HG02840 (cell line): ENCODE data around the gene LDLRAD4.

Source experiments
- ATAC-seq: cut with Tn5 transposase; IDR thresholded peaks from one replicate; pipeline ENCODE4 v1.9.1; 2021; ENCODE audit warnings: mild to moderate bottlenecking, moderate library complexity, moderate number of reproducible peaks; ENCODE audit not compliant: unreplicated experiment, low FRiP score

The LDLRAD4 gene

GRCh38 chr18:13300029-13300428 lies 81.5 kb downstream of the LDLRAD4 start:
- ATAC-seq = no peak

- ATAC-seq = no peak
Measured at GRCh38 chr18:13300796-13301195, 82.2 kb downstream of the LDLRAD4 start.

- no peak for ATAC-seq
Measured at GRCh38 chr18:13302040-13302439, 83.5 kb downstream of the LDLRAD4 start.

- no peak for ATAC-seq
Measured at GRCh38 chr18:13302457-13303225, 84.1 kb downstream of the LDLRAD4 start.

GRCh38 chr18:13303756-13304364 lies 85.3 kb downstream of the LDLRAD4 start:
- no peak for ATAC-seq

- ATAC-seq = no peak
Measured at GRCh38 chr18:13305301-13305700, 86.7 kb downstream of the LDLRAD4 start.

GRCh38 chr18:13306583-13306982 lies 88.0 kb downstream of the LDLRAD4 start:
- ATAC-seq = no peak

GRCh38 chr18:13308369-13308768 lies 89.8 kb downstream of the LDLRAD4 start:
- ATAC-seq = no peak

- ATAC-seq = no peak
Measured at GRCh38 chr18:13309031-13309747, 90.6 kb downstream of the LDLRAD4 start.

GRCh38 chr18:13309748-13310670 lies 91.4 kb downstream of the LDLRAD4 start:
- no peak for ATAC-seq

- ATAC-seq = no peak
Measured at GRCh38 chr18:13311193-13311592, 92.6 kb downstream of the LDLRAD4 start.

GRCh38 chr18:13312515-13312914 lies 94.0 kb downstream of the LDLRAD4 start:
- no peak for ATAC-seq

GRCh38 chr18:13313006-13313686 lies 94.6 kb downstream of the LDLRAD4 start:
- no peak for ATAC-seq

- no peak for ATAC-seq
Measured at GRCh38 chr18:13315000-13315399, 96.4 kb downstream of the LDLRAD4 start.

GRCh38 chr18:13316063-13316462 lies 97.5 kb downstream of the LDLRAD4 start:
- ATAC-seq = no peak

GRCh38 chr18:13317801-13318200 lies 99.2 kb downstream of the LDLRAD4 start:
- no peak for ATAC-seq

GRCh38 chr18:13318731-13319501 lies 100.4 kb downstream of the LDLRAD4 start:
- no peak for ATAC-seq

GRCh38 chr18:13319629-13320028 lies 101.1 kb downstream of the LDLRAD4 start:
- no peak for ATAC-seq

GRCh38 chr18:13320096-13320495 lies 101.5 kb downstream of the LDLRAD4 start:
- ATAC-seq = no peak
